Colon (tissue), 2 donors: Measurements from ENCODE around the gene TRAF3IP3.

ENCODE experiments used
- FAIRE-seq: peaks from 2 replicates; lab custom pipeline; 2012; peaks lifted over from hg19 to GRCh38; lab: Jason Lieb, UNC
- donor health status: control.
- donor health status: control.

Gene TRAF3IP3

DNA sequence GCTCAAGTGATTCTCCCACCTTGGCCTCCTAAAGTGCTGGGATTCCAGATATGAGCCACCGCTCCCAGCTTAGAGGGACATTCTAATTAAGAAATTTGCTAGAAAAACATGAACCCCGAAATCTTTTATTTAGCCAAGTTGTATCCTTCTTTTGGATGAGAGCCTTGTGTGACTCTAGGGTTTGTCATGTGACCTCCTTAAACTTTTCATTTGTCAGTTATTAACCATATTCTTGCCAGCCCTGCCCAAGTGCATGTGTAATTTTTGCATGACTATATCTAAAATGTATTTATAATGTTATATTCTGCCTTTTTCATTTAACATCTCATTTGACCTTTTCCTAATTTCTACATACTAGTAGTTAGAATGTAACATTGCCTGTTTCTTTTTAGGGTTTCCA, 73.9 kb downstream of the TRAF3IP3 start:
- no peak for FAIRE-seq

DNA sequence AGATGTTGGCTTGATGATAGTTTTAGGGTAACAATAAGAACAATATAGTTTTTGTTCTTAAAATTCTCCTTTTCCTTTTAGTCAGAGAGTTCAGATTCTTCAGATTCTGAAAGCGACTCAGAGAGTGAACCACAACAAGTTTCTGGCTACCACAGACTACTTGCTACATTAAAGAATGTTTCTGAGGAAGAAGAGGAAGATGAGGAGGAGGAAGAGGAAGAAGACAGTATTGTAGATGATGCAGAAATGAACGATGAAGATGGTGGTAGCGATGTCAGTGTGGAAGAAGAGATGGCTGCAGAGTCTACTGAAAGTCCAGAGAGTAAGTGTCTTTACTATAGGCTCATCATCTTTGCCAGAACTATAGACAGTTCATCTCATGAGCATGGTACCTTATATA, 74.9 kb downstream of the TRAF3IP3 start:
- no peak for FAIRE-seq

- FAIRE-seq, result no peak
These were observed 75.8 kb downstream of the TRAF3IP3 start for GRCh38 chr1:209831615-209832014.
